ENCODE results near the gene CACUL1.
"Not testable (repeated sequence)": the region's sequence is repeated elsewhere in the genome, so short reads cannot be mapped to it uniquely, and the experiment has no call there.

CACUL1 gene

DNA sequence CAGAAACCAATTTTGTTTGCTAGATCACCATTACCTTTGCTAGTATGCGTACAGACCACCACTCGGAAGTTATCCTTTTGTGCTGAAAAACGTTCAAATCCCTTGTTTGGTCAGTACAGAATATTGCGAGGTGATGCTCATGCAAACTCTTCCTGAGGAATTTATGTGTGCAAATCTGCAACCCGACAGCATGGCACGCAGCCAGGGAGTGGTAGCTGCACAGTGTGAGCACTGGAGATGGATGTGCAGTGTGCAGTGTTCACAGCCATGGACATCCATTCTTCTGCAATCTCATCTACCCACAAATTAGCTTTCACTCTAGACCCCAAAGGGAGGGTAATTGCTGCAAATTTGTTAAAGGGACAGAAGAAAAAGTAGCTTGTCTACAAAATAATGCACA lies 72.2 kb downstream of the CACUL1 start:
- no peak for DNase-seq

DNA sequence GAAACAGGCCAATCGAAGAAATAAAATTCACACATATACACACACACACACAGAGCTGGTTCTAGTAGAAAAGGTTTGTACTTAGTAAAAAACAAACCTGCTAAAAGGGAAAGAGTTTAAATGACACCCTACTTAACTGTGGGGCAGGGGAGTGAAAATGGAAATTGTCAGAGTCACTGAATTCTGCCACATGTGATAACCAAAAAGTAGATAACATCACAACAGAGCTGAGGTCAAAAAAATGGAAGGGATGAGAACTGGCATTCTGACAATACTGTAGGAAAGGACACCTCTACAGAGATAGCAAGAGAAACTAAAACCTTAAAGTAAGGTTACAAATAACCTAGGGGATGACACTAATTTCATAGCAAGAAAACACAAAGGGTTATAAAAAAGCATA lies 74.6 kb downstream of the CACUL1 start:
- no peak for DNase-seq

DNA sequence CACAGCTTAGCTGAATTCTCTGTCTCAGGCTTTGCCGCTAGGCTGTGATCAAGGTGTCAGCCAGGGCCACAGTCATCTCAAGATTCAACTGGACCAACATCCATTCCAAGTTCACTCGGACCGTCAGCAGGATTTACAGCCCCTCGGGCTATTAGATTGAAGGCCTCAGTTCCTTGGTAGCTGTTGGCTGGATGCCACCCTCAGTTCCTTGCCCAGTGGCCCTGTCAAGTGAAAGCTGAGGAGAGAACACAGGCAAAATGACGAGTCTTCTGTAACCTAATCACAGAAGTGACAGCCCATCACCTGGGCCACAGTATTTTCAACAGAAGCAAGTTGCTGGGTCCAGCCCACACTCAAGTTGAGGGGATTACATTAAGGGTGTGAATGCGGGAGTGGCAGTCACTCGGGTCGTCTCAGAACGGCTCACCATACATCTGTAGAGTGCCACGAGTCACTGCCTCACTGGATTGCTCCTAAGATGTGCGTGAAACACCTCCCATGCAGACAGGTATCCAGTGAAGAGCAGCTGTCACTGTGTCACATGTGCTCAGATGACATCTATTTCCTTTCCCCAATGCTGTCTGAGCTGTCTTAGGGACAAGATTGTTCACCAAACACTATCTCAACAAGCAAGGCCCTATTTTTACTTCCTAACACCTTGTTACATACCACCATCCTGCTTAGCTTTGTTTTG lies 80.4 kb downstream of the CACUL1 start:
- DNase-seq = no peak

DNA sequence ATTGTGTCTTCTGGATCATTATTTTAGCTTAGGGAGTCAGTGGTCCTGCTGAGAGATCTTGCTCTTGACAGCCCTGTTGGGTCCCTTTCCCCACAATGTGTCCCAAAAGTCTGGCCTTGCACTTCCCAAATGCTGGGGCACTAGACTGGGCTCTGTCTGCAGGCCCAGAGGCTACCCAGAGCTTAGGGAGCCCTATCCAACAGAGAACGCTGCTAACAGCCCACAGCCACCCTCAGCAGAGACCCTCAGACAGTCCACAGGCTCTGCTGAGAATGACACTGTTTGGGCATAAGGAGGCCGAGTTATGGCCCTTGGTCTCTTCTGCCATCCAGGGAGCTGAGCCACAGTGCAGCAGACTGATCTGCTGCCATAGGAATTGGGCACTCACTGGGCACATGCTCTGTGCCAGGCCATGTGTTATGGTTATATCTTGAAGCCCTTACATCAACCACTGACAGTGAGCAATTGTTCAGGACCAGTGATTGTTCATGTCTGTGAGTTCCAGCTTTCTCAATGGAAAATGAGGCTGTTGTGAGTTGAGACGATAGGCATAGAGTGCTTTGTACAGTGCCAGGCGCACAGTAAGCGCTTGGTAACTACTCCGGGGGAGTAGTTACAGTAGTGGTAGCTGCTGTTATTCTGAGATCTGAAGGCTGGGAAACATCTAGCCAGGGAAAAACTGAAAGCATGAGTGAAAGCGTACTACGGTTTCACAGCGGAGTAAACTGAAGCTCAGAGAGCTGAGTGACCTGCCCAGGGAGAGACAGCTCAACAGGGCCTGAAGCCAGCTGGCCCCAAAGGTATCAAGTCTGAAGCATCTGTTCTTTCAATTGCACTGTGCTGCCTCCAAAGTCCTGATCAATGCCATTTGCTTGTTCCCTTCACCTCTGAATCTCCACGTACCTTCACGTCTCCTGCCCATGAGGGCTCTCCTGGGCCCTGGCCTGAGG lies 81.7 kb downstream of the CACUL1 start:
- DNase-seq = no peak

DNA sequence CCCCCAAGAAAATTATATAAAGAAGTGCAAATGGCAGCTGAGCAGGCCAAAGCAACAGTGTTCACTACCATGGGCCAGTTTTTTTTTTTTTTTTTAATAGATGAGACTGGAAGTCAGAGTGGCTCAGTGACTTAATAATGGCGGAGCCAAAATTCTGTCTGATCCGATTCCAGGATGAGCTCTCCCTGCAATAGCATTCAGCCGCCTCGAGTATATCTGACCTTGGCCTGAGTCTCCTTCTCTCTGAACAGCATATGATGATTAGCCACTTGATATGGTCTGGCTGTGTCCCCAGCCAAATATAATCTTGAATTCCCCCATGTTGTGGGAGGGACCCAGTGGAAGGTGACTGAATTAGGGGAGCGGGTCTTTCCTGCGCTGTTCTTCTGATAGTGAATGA lies 82.6 kb downstream of the CACUL1 start:
- DNase-seq = no peak

DNA sequence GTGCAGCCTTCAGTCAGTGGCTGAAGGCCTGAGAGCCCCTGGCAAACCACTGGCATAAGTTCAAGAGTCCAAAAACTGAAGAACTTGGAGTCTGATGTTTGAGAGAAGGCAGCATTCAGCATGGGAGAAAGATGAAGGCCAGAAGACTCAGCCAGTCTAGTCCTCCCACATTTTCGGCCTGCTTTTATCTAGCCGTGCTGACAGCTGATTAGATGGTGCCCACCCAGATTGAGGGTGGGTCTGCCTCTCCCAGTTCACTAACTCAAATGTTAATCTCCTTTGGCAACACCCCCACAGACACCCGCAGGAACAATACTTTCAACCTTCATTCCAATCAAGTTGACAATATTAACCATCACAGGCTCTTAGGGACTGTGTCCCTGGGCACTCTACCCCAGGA lies 83.5 kb downstream of the CACUL1 start:
- DNase-seq = not testable (repeated sequence)

DNA sequence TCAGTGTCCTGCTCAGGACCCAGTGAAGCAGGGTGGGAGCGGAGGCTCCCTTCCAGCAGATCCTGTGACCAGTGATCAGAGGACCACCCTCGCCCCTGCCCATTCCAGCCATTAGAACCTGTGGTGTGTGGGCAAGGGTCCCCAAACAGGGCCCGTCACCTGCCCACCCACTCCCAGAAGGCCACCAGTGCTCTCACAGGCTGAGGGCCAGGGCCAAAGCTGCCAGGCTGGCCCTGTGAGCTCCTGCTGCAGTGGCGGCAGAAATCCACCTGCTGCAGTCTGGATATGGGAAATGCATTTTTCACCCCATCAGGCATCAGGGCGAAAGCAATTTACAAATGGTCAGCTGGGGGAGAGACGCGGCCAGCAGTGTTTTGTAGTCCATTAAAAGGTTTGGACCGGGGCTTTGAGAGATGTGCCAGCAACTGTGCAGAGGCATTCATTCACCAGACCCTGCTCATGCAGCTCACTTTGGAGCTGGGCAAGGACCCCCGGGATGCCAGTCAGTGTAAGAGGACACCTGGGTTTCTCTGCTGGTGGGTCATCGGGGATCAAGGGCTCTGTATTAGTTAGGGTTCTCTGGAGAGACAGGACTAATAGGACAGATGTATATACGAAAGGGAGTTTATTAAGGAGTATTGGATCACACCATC lies 84.2 kb downstream of the CACUL1 start:
- no peak for DNase-seq

DNA sequence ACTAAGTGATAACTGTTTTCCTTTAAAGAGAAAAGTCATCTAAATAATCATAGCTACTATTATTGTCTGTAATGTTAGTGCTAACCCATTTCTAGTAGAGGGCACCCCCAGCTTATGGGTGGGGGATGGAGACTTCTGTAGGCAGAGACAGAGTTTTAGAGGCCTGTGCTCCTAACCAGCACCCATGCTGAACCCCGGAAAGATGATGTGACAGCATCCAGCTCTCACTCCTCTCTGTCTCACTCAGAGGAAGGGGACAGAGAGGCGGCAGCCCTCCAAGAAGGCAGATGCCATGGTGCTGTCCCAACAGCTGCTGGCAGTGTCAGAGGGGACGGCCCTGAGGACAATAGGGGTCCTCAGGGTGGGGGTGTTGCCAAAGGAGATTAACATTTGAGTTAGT lies 84.9 kb downstream of the CACUL1 start:
- DNase-seq = no peak

DNA sequence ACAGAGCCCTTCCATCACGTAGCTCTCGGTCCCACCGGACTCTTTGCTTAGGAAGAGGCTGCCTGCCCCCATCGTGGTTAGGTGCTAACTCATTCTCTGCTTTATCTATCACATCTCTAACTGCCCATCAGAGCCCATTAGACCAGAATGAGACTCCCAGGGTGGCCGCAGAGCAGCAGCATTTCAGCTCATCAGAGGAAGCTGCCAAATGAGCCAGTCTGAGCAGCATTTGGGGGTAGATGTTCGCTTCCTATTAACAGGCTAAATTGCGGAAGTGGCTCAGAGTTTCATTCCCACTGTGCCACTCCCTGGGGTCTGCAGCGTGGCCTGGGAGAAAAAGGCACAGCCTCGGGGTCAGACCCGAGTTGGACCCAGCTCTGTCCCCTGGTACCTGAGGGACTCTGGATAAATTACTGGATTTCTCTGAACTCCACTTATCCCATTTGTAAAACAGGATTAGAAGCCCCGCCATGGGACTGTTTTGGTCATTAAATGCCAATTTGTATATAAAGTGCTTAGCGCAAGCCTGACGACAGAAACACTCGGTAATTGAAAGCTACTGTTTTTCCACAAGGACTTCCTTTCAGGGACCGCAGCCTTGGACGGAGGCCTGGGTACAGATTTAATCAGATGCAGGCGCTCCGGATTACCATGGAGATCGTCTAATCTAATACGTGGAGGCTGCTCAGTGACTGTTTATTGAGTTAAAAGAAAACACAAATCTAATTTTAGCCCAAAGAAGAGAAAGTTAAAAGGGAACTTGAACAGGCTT lies 85.6 kb downstream of the CACUL1 start:
- DNase-seq = no peak

DNA sequence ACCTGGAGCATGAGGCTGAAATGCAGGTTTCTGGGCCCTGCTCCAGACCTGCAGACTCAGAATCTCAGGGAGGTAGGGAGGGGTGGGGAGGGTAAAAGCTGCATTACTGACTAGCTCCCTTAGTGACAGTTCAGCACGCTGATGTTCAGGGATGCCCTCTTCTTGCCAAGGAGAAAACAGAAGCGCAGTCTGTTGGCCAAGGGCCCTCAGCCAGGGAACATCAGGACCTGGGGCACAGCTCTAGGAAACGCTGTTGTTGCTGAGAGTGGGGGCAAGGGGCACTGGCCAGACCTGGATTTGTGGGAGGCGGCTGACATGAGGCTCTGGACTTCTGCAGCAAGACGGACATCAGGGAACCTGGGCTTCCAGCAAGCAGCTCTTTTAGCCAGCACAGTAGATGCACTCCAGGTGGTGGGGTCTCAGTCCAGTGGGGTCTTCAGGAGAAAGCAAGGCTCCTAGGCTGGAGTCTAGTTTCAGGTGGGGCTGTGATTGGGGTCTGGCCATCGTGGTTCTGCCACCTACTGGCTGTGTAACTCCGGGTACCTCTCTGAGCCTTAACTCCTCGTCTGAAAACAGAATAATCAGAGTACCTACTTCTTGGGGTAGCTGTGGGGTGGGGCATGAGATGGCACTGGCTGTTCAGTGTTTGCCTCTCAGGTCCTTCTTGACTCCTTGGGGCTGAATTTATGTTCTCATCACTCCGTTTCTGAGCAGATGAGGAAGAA lies 86.4 kb downstream of the CACUL1 start:
- DNase-seq = no peak

DNA sequence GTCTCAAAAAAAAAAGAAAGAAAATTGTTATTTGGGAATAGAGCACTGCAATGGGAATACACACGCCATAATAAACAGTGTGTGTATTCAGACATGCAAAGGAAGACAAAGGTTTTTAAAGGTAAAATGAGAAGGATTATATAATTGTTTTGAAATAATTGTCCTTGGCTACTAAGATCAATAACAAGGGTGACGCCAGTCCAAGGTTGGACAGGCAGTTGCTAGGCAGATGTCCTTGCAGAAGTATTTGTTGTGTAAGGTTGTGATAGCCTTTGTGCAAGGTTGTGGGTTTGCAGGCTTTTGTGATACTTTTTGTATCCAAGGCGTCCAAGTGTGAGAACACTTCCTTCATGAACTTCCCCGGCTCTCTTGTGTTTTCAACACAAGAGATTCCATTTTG lies 87.0 kb downstream of the CACUL1 start:
- DNase-seq = no peak

DNA sequence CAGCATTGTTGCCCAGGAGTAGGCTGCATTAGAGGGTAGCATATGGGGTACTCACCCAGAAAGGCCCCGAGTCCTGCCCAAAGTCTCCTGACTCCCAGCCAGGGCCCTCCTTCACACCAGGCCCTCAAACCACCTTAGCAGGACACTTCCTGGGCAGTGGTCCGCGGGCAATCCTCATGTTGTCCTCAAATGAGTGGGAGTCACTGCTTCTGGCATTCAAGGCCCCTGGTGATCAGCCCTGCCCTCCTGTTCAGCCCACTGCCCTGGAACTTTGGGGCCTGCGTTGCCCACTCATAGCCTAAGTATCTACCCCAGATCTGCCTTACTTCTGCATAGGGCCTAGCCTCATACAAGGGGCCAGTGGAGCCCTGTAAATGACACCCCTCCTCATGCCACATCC lies 88.4 kb downstream of the CACUL1 start:
- DNase-seq = no peak

DNA sequence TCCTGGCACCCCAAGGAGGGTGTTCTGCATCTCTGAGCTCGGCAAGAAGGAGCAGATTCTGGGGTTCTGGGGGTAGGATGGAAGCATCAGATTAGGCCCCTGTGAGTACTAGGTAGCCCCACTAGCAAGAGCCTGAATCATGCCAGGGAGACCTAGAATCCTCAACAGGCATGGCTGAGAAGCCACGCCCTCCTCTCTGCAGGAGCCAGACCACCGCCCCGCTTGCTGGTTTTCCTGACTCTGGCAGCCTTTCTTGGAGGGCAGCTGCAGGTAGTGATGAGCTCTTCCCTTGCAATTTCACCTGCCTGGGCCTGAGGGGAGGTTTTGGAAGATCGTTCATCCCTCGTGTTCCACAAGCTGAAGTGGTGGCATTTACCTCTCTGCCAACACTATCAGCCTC lies 90.4 kb downstream of the CACUL1 start:
- no peak for DNase-seq

DNA sequence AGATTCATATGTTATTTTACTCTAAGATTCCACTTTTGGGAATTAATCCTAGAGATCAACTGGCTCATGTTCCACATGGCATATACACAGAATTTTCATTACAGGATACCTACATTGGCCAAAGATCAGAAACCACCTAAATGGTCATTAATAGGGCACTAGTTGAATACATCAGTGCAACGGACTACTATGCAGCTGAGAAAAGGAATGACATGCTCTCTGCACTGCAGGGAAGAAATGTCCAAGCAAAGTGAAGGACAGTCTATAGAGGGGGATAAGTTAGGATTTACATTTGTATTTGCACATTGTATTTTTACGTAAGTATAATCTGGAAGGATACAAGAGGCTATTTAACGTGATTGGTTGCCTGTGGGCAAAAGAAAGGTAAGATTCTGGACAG lies 91.6 kb downstream of the CACUL1 start:
- DNase-seq = no peak

DNA sequence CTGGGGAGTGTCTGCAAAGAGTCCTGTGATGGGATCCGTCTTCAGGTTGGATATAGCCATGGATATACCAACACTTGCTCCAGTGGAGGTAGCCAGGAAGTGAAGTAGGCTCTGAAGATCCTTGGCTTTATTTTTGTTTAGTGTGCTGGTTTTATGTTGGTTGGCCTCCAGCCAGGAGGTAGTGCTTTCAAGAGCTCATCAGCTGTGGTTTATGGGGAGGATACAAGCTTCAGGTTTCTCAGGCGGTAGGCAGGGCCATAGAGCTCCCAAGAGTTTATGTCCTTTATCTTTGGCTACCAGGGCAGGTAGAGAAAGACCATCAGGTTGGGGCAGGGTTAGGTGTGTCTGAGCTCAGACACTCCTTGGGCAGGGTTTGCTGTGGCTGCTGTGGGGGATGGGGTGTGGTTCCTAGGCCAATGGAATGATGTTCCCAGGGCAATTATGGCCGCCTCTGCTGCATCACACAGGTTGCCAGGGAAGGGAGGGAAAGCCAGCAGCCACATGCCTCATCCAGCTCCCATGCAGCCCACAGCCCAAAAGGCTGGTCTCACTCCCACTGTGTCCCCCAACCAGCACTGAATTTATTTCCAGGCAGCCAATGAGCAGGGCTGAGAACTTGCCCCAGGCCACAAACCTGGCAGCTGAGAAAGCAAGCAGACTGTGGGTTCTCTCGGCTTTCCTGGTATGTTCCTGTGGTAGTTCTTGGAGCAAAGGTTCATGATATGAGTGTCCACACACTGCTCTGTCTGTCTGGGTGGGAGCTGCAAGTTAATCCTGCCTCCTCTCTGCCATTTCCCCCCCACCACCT lies 92.3 kb downstream of the CACUL1 start:
- no peak for DNase-seq

DNA sequence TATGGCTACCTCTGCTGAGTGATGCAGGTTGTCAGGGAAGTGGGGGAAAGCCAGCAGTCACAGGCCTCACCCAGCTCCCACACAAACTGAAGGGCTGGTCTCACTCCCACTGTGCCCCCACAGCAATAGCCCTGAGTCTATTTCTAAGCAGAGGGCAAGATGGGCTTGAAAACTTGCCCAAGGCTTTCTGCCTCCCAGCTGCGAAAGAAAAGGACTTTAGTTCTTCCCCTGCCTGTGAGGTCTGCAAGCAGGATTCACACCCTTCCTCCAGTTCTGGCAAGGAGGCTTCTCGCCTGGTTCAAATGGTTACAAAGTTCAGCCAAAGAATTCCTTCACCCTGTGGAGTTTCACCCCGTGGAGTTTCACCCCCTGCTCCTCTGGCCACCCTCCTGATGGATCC lies 96.0 kb downstream of the CACUL1 start:
- DNase-seq = no peak

DNA sequence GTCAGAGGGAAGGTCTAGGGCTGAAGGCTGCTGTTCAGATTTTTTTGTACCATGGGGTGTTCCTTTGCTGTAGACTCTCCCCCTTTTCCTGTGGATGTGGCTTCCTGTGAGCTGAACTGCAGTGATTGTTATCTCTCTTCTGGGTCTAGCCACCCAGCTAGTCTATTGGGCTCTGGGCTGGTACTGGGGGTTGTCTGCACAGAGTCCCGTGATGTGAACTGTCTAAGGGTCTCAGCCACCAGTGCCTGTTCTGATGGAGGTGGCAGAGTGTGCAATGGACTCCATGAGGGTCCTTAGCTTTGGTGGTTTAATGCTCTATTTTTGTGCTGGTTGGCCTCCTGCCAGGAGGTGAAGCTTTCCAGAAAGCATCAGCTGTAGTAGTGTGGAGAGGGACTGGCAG lies 96.6 kb downstream of the CACUL1 start:
- not testable (repeated sequence) for DNase-seq

DNA sequence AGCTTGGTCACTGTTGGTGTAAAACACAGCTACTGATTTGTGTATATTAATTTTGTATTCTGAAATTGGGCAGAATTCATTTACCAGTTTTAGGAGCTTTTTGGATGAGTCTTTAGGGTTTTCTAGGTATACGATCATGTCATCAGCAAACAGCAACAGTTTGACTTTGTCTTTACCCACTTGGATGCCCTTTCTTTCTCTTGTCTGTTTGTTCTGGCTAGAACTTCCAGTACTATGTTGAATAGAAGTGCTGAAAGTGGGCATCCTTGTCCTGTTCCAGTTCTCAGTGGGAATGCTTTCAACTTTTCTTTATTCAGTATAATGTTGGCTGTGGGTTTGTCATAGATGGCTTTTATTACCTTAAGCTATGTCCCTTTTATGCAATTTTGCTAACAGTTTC lies 109.5 kb downstream of the CACUL1 start:
- not testable (repeated sequence) for DNase-seq

DNA sequence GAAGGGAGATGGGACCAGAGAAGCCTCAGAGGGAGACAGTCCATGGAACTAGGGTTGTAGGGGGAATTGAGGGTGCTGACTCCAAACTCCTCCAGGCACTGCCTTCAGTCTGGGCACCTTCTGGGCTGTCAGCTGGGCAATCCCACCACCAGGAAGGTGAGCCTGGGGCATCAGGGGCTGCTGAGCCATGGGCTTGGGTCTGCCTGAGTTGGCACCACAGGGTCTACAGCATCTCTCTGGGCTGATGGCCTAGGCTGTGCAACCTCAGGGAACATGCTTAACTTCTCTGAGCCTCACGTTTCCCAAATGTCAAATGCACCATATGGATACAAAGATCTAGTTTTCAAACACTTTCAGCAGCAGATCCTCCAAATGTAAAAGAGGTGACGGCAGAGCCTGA lies 112.5 kb downstream of the CACUL1 start:
- no peak for DNase-seq

DNA sequence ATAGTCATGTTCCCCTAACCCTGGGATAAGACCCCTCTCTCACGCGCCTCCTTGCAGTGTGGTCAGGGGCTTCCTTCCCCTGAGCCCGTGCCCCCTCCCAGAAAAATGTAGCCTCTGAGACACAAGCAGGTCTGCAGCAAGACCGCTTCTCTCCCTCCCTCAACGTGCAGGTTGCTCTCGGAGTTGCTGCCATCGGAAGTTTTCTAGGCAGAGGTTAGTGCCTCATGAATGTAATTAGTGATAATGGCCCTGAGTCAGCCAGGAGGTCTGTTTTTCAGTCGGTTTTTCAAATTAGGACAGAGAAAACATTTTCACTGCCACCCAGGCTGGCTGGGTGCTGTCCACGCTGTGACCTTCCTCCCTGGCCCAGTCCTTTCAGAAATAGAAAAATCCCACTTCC lies 116.1 kb downstream of the CACUL1 start:
- no peak for DNase-seq

DNA sequence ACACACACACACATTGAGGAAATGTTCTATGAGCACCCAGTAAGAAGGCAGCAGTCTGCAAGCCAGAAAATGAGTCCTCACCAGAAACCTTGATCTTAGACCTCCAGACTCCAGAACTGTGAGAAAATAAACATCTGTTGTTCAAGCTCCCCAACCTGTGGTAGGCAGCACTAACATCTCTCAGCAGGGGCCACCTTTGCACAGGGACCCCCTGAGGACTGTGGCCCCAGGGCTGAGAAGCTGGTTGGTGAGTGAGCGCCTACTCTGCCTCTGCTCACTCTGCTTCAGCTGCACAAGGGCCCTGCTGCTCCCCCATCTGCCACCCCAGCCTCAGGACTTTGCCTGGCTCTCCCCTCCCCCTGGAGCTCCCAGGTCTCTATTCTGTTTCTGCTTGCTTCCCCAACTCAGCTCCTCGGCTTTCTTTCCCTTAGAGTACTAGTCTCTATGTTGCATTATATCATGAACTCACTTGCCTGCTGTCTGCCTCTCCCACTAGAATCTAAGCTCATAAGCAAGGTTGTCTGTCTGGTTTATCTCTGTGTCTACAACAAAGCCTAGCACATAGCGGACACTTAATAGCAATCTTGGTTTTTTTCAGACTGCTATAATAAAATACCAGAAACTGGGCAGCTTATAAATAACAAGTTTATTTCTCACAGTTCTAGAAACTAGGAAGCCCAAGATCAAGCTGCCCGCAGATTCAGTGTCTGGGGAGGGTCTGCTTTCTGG lies 118.9 kb downstream of the CACUL1 start:
- no peak for DNase-seq
